Cardiac fibroblast (primary cell): Measurements from ENCODE around the gene ROPN1L.

Experiments
- DNase-seq, 2 donors: peaks; one replicate each; pipeline versions ENCODE4 v3.0.0 to v3.0.0-alpha.2; 2010; ENCODE audit warnings: low read depth in 2 of 2
- H3K4me3 ChIP-seq, 2 donors: replicated peaks in 1 of 2; 1 replicate in 1 of 2; 2 replicates in 1 of 2; pipeline ENCODE4 v1.5.1; 2011; ENCODE audit warnings: low read depth in 2 of 2, low read length in 2 of 2, mild to moderate bottlenecking in 2 of 2, moderate library complexity in 1 of 2
- CTCF ChIP-seq: IDR thresholded peaks from one replicate; pipeline ENCODE4 v1.5.1; 2011; ENCODE audit warnings: low read depth, mild to moderate bottlenecking, low read length, inconsistent platforms

Gene ROPN1L

GRCh38 chr5:10418654-10419345 is 22.9 kb upstream of the ROPN1L start:
- H3K4me3 ChIP-seq, result no peak overlapping the region
- no peak for DNase-seq
- TF ChIP-seq CTCF, result no peak

- H3K4me3 ChIP-seq, result no peak overlapping the region
- DNase-seq, result peak in 1 of 2 donors; percentile 3
- TF ChIP-seq CTCF, result no peak
Observed at GRCh38 chr5:10420468-10420867, 21.2 kb upstream of the ROPN1L start.

GRCh38 chr5:10420932-10421331 is 20.7 kb upstream of the ROPN1L start:
- H3K4me3 ChIP-seq, result no peak overlapping the region
- no peak for TF ChIP-seq CTCF
- peak; percentile 34 to 55 for DNase-seq

- no peak for TF ChIP-seq CTCF
- no peak overlapping the region for H3K4me3 ChIP-seq
- DNase-seq, result peak in 1 of 2 donors; percentile 18
Observed at GRCh38 chr5:10421896-10422691, 19.6 kb upstream of the ROPN1L start.

- no peak overlapping the region for H3K4me3 ChIP-seq
- DNase-seq, result no peak
- TF ChIP-seq CTCF, result no peak
Observed at GRCh38 chr5:10423022-10423421, 18.7 kb upstream of the ROPN1L start.

GRCh38 chr5:10424124-10424731 is 17.5 kb upstream of the ROPN1L start:
- no peak overlapping the region for H3K4me3 ChIP-seq
- peak; percentile 52 for TF ChIP-seq CTCF
- peak; percentile 59 to 68 for DNase-seq
